Activated CD4-positive, alpha-beta T cell treated with anti-CD3 and anti-CD28 coated beads for 24 hours (primary cell): ENCODE measurements around the gene PLA2G4E.

Experiments used
- DNase-seq, 2 donors: peaks; one replicate each; pipeline ENCODE4 v3.0.0-alpha.2; 2020; ENCODE audit warnings: low read depth in 2 of 2

The PLA2G4E gene

GRCh38 chr15:41992151-41992802, 28.6 kb downstream of the PLA2G4E start:
- DNase-seq: no peak

GRCh38 chr15:41990691-41991090, 30.2 kb downstream of the PLA2G4E start:
- no peak for DNase-seq

DNA sequence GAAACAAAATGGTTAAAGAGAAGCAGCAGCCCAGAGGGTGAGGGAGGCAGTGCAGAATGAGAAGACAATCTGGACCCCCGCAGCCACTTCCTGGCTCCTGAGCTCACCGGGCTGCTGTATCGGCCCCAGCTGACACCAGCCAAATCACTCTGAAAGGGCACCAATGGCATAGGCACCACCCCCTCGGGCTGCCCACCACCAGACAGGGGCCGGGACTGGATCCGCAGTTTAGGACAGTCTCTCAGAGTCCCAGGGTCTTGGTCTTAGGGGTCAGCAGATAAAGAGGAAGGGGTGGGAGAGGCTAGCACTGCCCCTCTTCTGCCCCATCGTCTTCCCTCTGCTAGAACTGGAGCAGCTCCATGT, 30.6 kb downstream of the PLA2G4E start:
- no peak for DNase-seq

DNA sequence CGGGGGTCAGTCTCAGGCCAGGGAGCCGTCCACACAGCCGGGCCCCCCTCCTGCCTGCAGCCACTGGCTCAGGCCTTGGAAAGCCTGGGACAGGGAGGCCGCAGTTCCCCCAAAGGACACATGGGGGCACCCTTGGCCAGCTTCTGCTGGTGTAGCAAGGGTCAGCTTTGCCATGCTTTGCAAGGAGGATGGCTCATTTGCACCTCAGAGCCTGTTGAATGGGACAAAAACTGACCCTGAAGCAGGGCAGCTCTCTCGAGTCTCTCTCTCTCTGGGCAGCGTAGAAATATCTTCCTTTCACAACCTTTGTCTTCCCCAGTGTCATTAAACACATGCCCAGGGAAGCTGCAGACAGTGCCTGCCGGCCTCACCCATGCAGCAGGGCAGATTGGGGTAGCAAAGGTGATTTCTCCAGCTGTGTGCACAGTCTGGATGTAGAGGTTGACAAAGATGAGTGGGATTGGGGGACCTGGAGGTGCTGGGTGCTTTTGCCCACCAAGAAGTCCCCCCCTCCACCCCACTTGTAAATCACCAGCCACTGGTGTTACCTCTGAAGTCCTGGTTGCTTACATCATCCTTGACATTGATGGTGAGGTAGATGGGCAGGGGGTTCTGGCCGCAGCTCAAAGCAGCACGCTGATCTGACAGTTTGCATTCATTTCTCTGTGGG, 31.1 kb downstream of the PLA2G4E start:
- DNase-seq: peak; percentile 82 to 92

DNA sequence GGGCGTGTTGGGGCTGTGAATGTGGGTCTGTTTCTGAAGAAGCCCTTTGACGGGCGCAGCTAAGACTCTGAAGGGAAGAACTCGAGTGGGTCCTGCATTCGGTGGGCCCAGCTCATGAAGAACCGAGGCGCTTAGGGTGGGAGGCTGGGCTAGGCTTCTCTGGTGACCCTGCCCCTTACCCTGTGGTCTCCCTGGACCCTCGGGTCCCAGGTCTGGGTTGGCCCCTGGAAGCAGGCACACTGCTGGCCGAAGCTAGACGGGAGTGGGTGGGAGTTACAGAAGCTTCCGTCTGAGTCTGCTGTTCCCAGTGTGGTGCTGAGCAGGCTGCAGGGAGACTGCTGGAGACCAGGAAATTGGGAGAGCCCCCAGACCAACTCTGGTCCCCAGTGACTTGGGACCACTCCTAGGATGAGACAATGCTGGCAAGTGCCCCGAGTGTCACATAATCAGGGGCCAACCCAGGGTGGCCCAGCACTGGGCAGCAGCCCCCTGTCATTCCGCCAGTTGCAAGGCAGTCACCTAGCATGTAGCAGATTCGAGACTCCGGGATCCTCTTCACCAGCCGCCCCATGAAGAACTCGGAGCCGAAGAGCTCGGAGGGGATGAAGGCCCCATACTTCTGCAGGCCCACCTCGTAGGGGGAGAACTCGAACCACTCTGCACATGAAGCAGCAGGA, 31.8 kb downstream of the PLA2G4E start:
- no peak for DNase-seq

DNA sequence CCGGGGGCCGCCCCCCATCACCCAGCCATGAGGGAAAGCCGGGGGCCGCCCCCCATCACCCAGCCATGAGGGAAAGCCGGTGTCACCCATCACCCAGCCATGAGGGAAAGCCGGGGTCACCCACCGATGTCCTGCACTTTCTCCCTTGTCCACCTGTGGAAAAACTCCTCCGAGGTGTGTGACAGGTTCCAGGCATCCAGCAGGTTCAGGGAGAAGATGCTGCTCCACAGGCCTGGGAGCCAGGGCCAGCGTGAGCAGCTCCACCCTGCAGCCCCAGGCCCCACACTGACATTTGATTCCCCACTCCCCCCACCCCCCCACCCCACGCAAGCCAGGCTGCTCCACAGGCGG, 32.9 kb downstream of the PLA2G4E start:
- DNase-seq: no peak

DNA sequence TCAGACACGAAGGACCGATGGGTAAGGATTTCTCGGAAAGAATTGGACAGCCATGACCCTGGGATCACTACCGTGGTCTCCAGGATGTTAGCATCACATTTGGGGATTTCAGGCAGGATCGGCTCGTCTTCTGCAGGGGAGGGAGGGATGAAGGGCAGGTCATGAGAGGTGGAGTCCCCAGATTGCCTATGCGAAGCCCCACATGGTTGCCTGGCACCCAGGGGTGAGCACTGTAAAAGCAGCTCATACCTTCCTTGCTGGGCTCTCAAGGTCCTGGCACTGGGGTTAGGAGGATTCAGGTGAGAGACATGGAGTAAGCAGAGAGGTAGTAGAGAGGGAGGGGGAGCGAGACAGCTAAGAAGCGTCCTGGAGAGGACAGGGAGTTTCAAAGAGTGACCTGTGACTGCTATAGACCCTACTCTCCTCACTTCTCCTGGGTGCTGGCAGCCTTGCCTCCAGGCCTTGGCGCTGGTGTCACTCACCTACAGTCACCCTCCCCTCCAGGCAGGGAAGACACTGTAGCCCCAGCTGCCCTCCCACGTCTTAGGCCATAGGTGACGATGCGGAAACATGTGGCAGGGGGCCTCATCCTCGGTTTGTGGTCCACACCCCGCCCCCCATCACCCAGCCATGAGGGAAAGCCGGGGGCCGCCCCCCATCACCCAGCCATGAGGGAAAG, 33.5 kb downstream of the PLA2G4E start:
- no peak for DNase-seq

GRCh38 chr15:41985236-41986160, 35.3 kb downstream of the PLA2G4E start:
- DNase-seq: no peak

GRCh38 chr15:41984622-41985021, 36.2 kb downstream of the PLA2G4E start:
- DNase-seq: no peak

GRCh38 chr15:41983621-41984571, 36.9 kb downstream of the PLA2G4E start:
- no peak for DNase-seq

DNA sequence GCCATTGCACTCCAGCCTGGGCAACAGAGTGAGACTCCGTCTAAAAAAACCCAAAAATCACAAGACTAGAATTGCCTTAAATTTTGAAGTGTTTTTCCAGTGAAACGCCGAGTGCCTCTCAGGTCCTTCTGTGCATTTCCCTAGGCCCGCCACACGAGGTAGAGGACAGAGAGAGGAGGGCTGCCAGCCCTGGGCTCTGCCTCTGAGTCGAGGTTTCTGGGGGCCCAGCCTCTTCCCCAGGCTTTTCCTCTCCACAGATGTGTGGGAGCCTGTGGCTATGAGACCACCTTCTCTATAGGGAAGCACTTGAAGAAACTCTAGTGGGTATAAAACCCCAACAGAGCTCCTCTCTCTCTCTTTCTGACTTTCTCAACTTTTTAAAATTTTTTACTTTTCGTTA, 37.6 kb downstream of the PLA2G4E start:
- DNase-seq: no peak

DNA sequence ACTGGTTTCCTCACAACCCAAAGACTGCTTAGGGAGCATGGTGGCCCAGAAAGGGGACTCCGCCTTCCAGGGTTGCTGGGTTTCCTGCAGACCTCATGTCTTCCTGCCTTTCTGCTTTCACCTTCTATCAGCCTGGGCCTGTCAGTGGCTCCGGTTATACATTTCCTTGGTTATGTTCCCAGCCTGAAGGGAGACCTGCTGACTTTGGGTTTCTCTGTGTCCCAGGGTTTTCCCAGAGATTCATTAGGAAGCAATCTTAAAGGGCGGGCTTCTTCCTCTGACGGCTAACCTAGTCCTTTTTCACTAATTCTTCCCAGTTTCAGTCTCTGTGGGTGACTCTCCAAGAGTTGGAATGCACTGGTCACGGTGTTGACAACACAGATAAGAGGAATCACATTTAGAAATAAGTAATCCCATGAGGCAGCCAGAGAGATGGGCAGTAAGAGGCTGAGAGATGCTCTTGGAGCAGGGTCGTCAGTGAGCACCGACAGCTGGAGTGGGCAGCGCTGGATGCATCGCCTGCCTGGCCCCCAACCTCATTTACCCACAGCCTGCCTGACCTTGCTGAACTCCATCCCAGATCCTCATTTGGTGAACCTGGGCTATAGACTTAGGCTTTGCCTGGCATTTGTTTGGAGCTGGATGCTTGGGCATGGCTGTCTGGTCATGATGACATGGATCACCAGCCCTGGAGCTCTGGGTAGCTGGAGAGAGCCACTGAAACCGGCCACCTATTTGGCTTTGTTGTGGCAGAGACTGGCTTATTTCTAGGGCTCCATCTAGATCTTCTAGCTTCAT, 38.5 kb downstream of the PLA2G4E start:
- no peak for DNase-seq

DNA sequence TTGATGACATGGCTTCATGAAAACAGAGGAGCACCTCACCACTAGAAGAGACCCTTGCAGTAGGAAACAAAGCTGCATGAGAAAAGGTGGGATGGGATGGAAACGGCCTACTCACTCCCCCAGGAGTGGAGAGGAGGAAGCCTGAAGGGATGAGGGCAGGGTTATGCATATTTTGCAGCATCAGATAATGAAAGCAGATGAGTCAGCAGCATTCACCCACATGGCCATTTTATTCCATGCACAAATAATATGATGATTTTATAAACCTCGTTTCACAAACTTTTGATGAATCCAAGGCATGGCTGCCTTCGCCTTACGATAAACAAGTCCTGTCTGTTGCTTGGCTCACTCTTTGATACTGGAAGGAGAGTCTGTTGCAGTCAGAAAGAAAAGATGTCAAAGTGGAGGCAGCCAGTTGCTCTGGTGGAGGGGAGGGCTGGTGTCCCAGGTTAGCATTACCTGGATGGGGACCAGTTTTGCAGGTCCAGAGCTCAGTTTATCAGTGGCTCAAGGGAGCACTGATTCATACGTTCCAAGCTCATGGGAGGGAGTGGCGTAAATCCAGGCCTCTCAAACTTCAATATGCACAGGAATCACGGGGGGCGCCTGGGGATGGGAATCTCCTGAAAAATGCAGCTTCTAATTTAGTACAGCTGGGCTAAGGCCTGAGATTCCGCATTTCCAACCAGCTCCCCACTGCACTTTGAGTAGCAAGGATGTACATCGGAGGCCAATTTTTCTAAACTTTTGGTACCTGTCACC, 39.3 kb downstream of the PLA2G4E start:
- DNase-seq: no peak

GRCh38 chr15:41980654-41981323, 40.1 kb downstream of the PLA2G4E start:
- DNase-seq: no peak

DNA sequence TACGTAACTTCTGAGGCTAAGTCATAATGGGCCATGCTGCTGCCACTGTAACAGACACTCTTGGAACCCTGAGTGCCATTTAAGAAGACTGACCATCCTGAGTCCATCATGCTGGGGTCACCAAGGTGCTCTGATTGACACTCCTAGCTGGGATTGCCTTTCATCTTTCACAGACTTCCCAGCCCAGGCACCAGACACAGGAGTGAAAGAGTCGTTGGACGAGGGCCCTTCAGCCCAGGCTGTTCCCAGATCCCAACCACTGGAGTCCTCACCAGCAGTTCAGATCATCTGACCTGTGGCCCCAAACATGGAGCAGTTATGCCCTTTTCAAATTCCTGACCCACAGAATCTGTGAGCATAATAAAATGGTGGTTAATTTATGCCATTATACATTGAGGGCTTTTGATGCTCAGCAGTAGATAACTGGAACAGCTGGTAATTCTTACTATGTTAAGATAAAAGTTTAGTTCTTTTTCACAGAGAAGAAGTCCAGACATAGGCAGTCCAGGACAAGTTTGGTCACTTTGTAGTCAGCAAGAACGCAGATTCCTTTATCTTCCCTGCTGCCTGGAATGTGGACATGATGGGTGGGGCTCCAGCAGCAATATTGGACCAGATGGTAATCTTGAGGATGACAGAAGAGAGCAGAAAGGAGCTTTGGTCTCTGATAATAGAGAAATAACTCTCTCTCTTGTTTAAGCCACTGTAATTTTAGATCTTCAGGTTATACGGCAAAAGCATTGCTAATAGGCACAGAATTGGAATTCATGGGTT, 41.2 kb downstream of the PLA2G4E start:
- DNase-seq: no peak

- DNase-seq: no peak
Measured at GRCh38 chr15:41978534-41978933, 42.3 kb downstream of the PLA2G4E start.

- no peak for DNase-seq
Measured at GRCh38 chr15:41977757-41978383, 43.0 kb downstream of the PLA2G4E start.
